KMS-11 (cell line): ENCODE data around the gene ASRGL1.

Experiments
- H2AFZ ChIP-seq: fragments of 200-600 bp; sonication (generic); 2 replicates; pipeline ENCODE4 v1.6.1; 2016; ENCODE audit warnings: antibody characterized with exemption, mixed run types, low read depth
- H3K27ac ChIP-seq: fragments of 200-600 bp; sonication (generic); 2 replicates; pipeline ENCODE4 v1.6.1; 2016; ENCODE audit warnings: mild to moderate bottlenecking, mixed run types
- H3K27me3 ChIP-seq: fragments of 200-600 bp; sonication (generic); 2 replicates; pipeline ENCODE4 v1.6.1; 2017; ENCODE audit warnings: mild to moderate bottlenecking, low read depth, mixed run types, moderate library complexity; ENCODE audit not compliant: insufficient read depth
- H3K36me3 ChIP-seq: fragments of 200-600 bp; sonication (generic); 2 replicates; pipeline ENCODE4 v1.6.1; 2017; ENCODE audit warnings: mild to moderate bottlenecking, mixed run types; ENCODE audit not compliant: insufficient read depth
- H3K4me1 ChIP-seq: fragments of 200-600 bp; sonication (generic); 2 replicates; pipeline ENCODE4 v1.6.1; 2016; ENCODE audit warnings: mild to moderate bottlenecking, low read depth, mixed run types; ENCODE audit not compliant: poor library complexity, severe bottlenecking
- H3K4me2 ChIP-seq: fragments of 200-600 bp; sonication (generic); 2 replicates; pipeline ENCODE4 v1.7.0; 2016; ENCODE audit warnings: mild to moderate bottlenecking, mixed run types
- H3K4me3 ChIP-seq: fragments of 200-600 bp; sonication (generic); IDR thresholded peaks from 2 replicates; pipeline ENCODE4 v1.6.1; 2017; ENCODE audit warnings: low read depth, low read length, mixed read lengths; ENCODE audit not compliant: insufficient read depth
- H3K79me2 ChIP-seq: fragments of 200-600 bp; sonication (generic); 2 replicates; pipeline ENCODE4 v1.6.1; 2016; ENCODE audit warnings: low read depth, mixed run types; ENCODE audit not compliant: insufficient read depth
- H3K9ac ChIP-seq: fragments of 200-600 bp; sonication (generic); 2 replicates; pipeline ENCODE4 v1.6.1; 2016; ENCODE audit warnings: mild to moderate bottlenecking, mixed run types
- H4K20me1 ChIP-seq: fragments of 200-600 bp; sonication (generic); 2 replicates; pipeline ENCODE4 v1.6.1; 2016; ENCODE audit warnings: mild to moderate bottlenecking, mixed run types; ENCODE audit not compliant: insufficient read depth
- TF ChIP-seq, protein P1 (sequence below): fragments of 200-600 bp; sonication (generic); conservative IDR thresholded peaks from 2 replicates; pipeline ENCODE4 v1.6.1; 2017; ENCODE audit warnings: low read depth, mild to moderate bottlenecking, antibody characterized with exemption, low read length, moderate library complexity, mixed read lengths

ASRGL1 gene

DNA sequence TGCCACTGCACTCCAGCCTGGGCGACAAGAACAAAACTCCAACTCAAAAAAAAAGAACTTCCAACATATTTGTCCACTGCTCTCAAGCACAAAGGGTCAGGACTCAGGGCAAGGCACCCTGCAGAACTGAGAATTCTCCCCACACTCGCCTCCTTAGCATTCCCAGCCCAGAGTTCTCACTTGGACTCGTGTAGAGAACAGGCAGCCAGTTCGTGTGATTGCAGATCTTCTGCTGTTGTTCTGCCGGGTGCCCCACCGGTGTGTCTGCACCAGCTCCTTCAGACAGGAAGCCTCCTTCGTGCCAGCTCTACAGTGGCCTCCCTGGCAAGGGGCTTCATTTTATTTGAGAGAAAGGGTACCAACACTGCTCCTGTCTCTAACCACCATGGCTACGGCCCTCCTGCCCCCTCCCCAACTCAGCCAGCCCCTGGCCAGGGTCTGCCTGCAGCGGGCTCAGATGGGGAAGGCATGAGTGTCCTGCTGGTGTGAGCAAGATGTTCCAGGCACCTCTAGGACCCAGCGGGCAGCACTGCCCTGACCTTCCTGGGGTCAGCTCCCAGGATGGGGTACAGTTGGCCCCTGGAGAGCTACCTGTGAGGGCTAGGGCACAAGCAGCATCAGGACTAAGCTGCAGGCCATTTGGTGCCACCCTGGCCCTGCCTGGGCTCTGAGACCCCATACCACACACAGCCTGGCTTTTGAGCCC lies 62.1 kb downstream of the ASRGL1 start:
- H4K20me1 ChIP-seq, result no peaks in the 10 kb centered on the region
- H3K9ac ChIP-seq, result no peak overlapping the region
- peaks cover 10% of the 10 kb centered on the region for H3K4me1 ChIP-seq
- no peaks in the 10 kb centered on the region for H3K27me3 ChIP-seq
- H3K4me3 ChIP-seq, result no peak overlapping the region
- no peak overlapping the region for H2AFZ ChIP-seq
- TF ChIP-seq, protein P1, sequence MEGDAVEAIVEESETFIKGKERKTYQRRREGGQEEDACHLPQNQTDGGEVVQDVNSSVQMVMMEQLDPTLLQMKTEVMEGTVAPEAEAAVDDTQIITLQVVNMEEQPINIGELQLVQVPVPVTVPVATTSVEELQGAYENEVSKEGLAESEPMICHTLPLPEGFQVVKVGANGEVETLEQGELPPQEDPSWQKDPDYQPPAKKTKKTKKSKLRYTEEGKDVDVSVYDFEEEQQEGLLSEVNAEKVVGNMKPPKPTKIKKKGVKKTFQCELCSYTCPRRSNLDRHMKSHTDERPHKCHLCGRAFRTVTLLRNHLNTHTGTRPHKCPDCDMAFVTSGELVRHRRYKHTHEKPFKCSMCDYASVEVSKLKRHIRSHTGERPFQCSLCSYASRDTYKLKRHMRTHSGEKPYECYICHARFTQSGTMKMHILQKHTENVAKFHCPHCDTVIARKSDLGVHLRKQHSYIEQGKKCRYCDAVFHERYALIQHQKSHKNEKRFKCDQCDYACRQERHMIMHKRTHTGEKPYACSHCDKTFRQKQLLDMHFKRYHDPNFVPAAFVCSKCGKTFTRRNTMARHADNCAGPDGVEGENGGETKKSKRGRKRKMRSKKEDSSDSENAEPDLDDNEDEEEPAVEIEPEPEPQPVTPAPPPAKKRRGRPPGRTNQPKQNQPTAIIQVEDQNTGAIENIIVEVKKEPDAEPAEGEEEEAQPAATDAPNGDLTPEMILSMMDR, result no peak
- H3K4me2 ChIP-seq, result no peak overlapping the region
- H3K36me3 ChIP-seq, result no peaks in the 10 kb centered on the region
- no peak overlapping the region for H3K27ac ChIP-seq
- H3K79me2 ChIP-seq, result no peaks in the 10 kb centered on the region

GRCh38 chr11:62399878-62400266 lies 62.6 kb downstream of the ASRGL1 start:
- TF ChIP-seq, protein P1, result no peak
- H3K4me1 ChIP-seq, result peaks cover 5% of the 10 kb centered on the region
- H3K4me3 ChIP-seq, result no peak overlapping the region
- H4K20me1 ChIP-seq, result no peaks in the 10 kb centered on the region
- no peak overlapping the region for H2AFZ ChIP-seq
- no peaks in the 10 kb centered on the region for H3K36me3 ChIP-seq
- no peak overlapping the region for H3K27ac ChIP-seq
- no peaks in the 10 kb centered on the region for H3K79me2 ChIP-seq
- H3K9ac ChIP-seq, result no peak overlapping the region
- no peaks in the 10 kb centered on the region for H3K27me3 ChIP-seq
- H3K4me2 ChIP-seq, result no peak overlapping the region

- Histone ChIP-seq H3K79me2 (no peaks in the 10 kb centered on the region), H3K9ac (no peak overlapping the region), H3K4me1 (peaks cover 1% of the 10 kb centered on the region), H4K20me1 (no peaks in the 10 kb centered on the region), H3K27me3 (no peaks in the 10 kb centered on the region), H3K4me2 (no peak overlapping the region), H3K4me3 (no peak overlapping the region), H3K27ac (no peak overlapping the region), H2AFZ (no peak overlapping the region), H3K36me3 (no peaks in the 10 kb centered on the region)
- TF ChIP-seq, protein P1, result no peak
Measured at GRCh38 chr11:62400281-62400680, 63.0 kb downstream of the ASRGL1 start.

DNA sequence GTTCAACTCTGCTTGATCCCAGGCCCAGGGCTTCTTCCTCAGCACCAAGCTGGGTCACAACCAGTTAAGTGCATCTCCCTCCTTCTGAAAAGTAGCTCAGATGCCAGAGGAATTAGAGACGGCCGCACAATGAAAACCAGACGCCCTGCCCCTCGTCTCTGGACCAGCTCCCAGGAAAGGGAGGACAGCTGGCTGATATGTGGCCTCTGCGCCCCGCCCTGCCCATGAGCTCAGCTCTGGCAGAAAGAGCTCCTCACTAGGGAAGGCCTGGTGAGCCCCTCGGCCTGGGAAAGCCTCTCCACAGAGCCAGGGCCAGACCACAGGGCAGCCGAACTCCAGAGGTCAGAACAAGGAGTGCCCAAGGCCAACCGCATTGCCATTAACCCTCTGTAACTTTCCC lies 63.5 kb downstream of the ASRGL1 start:
- Histone ChIP-seq H3K27ac (no peak overlapping the region), H3K36me3 (no peaks in the 10 kb centered on the region), H2AFZ (no peak overlapping the region), H4K20me1 (no peaks in the 10 kb centered on the region), H3K9ac (no peak overlapping the region), H3K27me3 (no peaks in the 10 kb centered on the region), H3K79me2 (no peaks in the 10 kb centered on the region), H3K4me3 (no peak overlapping the region), H3K4me1 (no peaks in the 10 kb centered on the region), H3K4me2 (no peak overlapping the region)
- TF ChIP-seq, protein P1, result no peak
